ENCODE results near the gene PRKN.
"Not testable (repeated sequence)": the region's sequence is repeated elsewhere in the genome, so short reads cannot be mapped to it uniquely, and the experiment has no call there.

- TF ChIP-seq, protein P1, sequence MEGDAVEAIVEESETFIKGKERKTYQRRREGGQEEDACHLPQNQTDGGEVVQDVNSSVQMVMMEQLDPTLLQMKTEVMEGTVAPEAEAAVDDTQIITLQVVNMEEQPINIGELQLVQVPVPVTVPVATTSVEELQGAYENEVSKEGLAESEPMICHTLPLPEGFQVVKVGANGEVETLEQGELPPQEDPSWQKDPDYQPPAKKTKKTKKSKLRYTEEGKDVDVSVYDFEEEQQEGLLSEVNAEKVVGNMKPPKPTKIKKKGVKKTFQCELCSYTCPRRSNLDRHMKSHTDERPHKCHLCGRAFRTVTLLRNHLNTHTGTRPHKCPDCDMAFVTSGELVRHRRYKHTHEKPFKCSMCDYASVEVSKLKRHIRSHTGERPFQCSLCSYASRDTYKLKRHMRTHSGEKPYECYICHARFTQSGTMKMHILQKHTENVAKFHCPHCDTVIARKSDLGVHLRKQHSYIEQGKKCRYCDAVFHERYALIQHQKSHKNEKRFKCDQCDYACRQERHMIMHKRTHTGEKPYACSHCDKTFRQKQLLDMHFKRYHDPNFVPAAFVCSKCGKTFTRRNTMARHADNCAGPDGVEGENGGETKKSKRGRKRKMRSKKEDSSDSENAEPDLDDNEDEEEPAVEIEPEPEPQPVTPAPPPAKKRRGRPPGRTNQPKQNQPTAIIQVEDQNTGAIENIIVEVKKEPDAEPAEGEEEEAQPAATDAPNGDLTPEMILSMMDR (IDR thresholded peaks at IDR 0.05): not testable (repeated sequence)
- not testable (repeated sequence) for TF ChIP-seq POLR2A, EP300 (IDR thresholded peaks at IDR 0.05)
These were observed 196.2 kb downstream of the PRKN start for GRCh38 chr6:162531391-162531790.

All from tibial nerve (tissue), 4 donors.